Astrocyte (in vitro differentiated cells and primary cell): ENCODE measurements around the gene C18orf63.
"Not testable (repeated sequence)": the region's sequence is repeated elsewhere in the genome, so short reads cannot be mapped to it uniquely, and the experiment has no call there.

ENCODE experiments used
- EZH2 ChIP-seq: IDR thresholded peaks from 2 replicates; pipeline ENCODE4 v1.6.1; 2012; ENCODE audit warnings: mild to moderate bottlenecking, low read length, inconsistent platforms; ENCODE audit not compliant: insufficient read depth
- TF ChIP-seq, protein P1 (sequence below): IDR thresholded peaks from 2 replicates; pipeline ENCODE4 v1.5.1; 2011; ENCODE audit warnings: low read depth, mild to moderate bottlenecking, inconsistent platforms, low read length, moderate library complexity; ENCODE audit not compliant: insufficient read depth

DNA sequence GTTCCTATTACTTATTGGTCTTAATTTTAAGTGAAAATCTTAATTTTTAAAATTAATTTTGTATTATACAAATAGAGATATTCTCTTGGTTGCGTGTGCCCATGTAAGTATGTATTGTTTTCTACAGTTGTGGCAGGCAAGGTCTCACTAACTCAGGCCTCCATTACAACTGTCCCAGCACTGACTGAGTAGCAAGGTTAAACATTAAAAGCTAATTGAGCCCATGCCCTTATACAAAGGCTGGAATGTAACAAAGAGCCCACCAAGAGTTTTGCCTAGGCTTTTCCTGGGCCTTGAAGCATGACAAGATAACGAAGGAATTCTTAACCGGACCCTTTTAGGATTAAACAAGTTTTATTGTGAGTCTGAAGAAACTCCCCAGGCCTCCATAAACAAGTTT, 11.2 kb downstream of the C18orf63 start:
- TF ChIP-seq, protein P1, sequence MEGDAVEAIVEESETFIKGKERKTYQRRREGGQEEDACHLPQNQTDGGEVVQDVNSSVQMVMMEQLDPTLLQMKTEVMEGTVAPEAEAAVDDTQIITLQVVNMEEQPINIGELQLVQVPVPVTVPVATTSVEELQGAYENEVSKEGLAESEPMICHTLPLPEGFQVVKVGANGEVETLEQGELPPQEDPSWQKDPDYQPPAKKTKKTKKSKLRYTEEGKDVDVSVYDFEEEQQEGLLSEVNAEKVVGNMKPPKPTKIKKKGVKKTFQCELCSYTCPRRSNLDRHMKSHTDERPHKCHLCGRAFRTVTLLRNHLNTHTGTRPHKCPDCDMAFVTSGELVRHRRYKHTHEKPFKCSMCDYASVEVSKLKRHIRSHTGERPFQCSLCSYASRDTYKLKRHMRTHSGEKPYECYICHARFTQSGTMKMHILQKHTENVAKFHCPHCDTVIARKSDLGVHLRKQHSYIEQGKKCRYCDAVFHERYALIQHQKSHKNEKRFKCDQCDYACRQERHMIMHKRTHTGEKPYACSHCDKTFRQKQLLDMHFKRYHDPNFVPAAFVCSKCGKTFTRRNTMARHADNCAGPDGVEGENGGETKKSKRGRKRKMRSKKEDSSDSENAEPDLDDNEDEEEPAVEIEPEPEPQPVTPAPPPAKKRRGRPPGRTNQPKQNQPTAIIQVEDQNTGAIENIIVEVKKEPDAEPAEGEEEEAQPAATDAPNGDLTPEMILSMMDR: not testable (repeated sequence)
- TF ChIP-seq EZH2: not testable (repeated sequence)
